ENCODE data around the gene ZBTB16.

Gene ZBTB16

GRCh38 chr11:114129142-114129541, 69.6 kb downstream of the ZBTB16 start:
- ChIA-PET CTCF (no interaction called here), POLR2A (no interaction called here)
- TF ChIP-seq ZNF384 (IDR thresholded peaks at IDR 0.05), result no peak
- no peak for TF ChIP-seq FOXK2 (IDR thresholded peaks at IDR 0.05)
- TF ChIP-seq BHLHE40 (IDR thresholded peaks at IDR 0.05; ENCODE audit: borderline replicate concordance), result no peak
- no peak for TF ChIP-seq FOXA1 (IDR thresholded peaks at IDR 0.05)
- no peak for TF ChIP-seq PKNOX1 (IDR thresholded peaks at IDR 0.05)
- TF ChIP-seq TARDBP (IDR thresholded peaks at IDR 0.05), result no peak
- no peak for TF ChIP-seq SP1 (IDR thresholded peaks at IDR 0.05)
- no peak for TF ChIP-seq NFRKB (IDR thresholded peaks at IDR 0.05)
- no peak for TF ChIP-seq ARNT (IDR thresholded peaks at IDR 0.05)
- no peak for TF ChIP-seq HDGF (IDR thresholded peaks at IDR 0.05; ENCODE audit: borderline replicate concordance)
- TF ChIP-seq ELF4 (IDR thresholded peaks at IDR 0.05), result no peak
- TF ChIP-seq FOXM1 (IDR thresholded peaks at IDR 0.05; ENCODE audit: borderline replicate concordance), result no peak
- TF ChIP-seq CTBP1 (IDR thresholded peaks at IDR 0.05; ENCODE audit: borderline replicate concordance), result no peak
- TF ChIP-seq L3MBTL2 (conservative IDR thresholded peaks at IDR 0.05), result no peak
- TF ChIP-seq LEF1 (IDR thresholded peaks at IDR 0.05; ENCODE audit: borderline replicate concordance), result no peak
- TF ChIP-seq SUZ12 (IDR thresholded peaks at IDR 0.05), result no peak
- DNase-seq (ENCODE audit: extremely low spot score), result no peak

GRCh38 chr11:114129699-114130098, 70.2 kb downstream of the ZBTB16 start:
- ChIA-PET POLR2A (no interaction called here), CTCF (no interaction called here)
- DNase-seq (ENCODE audit: extremely low spot score), result no peak
- TF ChIP-seq CTBP1 (IDR thresholded peaks at IDR 0.05; ENCODE audit: borderline replicate concordance), result no peak
- no peak for TF ChIP-seq NFRKB (IDR thresholded peaks at IDR 0.05)

- ChIA-PET POLR2A (no interaction called here), CTCF (no interaction called here)
- no peak for TF ChIP-seq HDGF (IDR thresholded peaks at IDR 0.05; ENCODE audit: borderline replicate concordance)
- TF ChIP-seq LEF1 (IDR thresholded peaks at IDR 0.05; ENCODE audit: borderline replicate concordance), result no peak
- no peak for TF ChIP-seq FOXA1 (IDR thresholded peaks at IDR 0.05)
- no peak for TF ChIP-seq TARDBP (IDR thresholded peaks at IDR 0.05)
- TF ChIP-seq PKNOX1 (IDR thresholded peaks at IDR 0.05), result no peak
- no peak for DNase-seq (ENCODE audit: extremely low spot score)
Observed at GRCh38 chr11:114130115-114130576, 70.6 kb downstream of the ZBTB16 start.

GRCh38 chr11:114130629-114131277, 71.2 kb downstream of the ZBTB16 start:
- POLR2A ChIA-PET, result no interaction called here
- CTCF ChIA-PET, result no interaction called here
- TF ChIP-seq FOXK2 (IDR thresholded peaks at IDR 0.05) (no peak), TARDBP (IDR thresholded peaks at IDR 0.05) (no peak), SUZ12 (IDR thresholded peaks at IDR 0.05) (no peak), SP1 (IDR thresholded peaks at IDR 0.05) (no peak), ARNT (IDR thresholded peaks at IDR 0.05) (no peak), PKNOX1 (IDR thresholded peaks at IDR 0.05) (no peak), HDGF (IDR thresholded peaks at IDR 0.05; ENCODE audit: borderline replicate concordance) (no peak), CTBP1 (IDR thresholded peaks at IDR 0.05; ENCODE audit: borderline replicate concordance) (no peak), BHLHE40 (IDR thresholded peaks at IDR 0.05; ENCODE audit: borderline replicate concordance) (no peak), ZNF384 (IDR thresholded peaks at IDR 0.05) (no peak), FOXA1 (IDR thresholded peaks at IDR 0.05) (no peak), FOXM1 (IDR thresholded peaks at IDR 0.05; ENCODE audit: borderline replicate concordance) (no peak), LEF1 (IDR thresholded peaks at IDR 0.05; ENCODE audit: borderline replicate concordance) (no peak), L3MBTL2 (conservative IDR thresholded peaks at IDR 0.05) (no peak), NFRKB (IDR thresholded peaks at IDR 0.05) (no peak)
- DNase-seq (ENCODE audit: extremely low spot score), result no peak

DNA sequence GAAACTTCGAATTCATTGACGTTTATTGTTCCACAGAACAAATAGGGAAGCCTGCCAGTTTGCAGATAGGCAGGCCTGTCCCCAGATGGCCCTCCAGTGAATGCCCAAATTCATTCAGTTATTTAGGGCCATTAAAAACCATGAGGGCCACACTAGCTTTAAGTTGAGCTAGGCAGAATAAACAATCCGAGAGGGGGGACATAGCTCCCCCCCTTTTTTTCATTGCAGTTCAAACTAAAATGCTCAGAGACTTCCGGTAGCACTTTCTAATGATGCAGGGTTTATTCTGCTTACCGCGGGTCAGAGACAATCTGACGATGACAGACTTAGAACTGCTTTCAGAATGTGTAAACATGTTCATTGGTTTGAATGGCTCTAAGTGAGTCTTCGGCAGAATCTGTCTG, 72.0 kb downstream of the ZBTB16 start:
- CTCF ChIA-PET, result no interaction called here
- POLR2A ChIA-PET, result no interaction called here
- TF ChIP-seq LEF1 (IDR thresholded peaks at IDR 0.05; ENCODE audit: borderline replicate concordance) (no peak), FOXA1 (IDR thresholded peaks at IDR 0.05) (no peak), ARNT (IDR thresholded peaks at IDR 0.05) (no peak), FOXK2 (IDR thresholded peaks at IDR 0.05) (no peak), L3MBTL2 (conservative IDR thresholded peaks at IDR 0.05) (no peak), HDGF (IDR thresholded peaks at IDR 0.05; ENCODE audit: borderline replicate concordance) (no peak), NFRKB (IDR thresholded peaks at IDR 0.05) (no peak), TARDBP (IDR thresholded peaks at IDR 0.05) (no peak), SP1 (IDR thresholded peaks at IDR 0.05) (no peak), ZNF384 (IDR thresholded peaks at IDR 0.05) (no peak), CTBP1 (IDR thresholded peaks at IDR 0.05; ENCODE audit: borderline replicate concordance) (no peak), PKNOX1 (IDR thresholded peaks at IDR 0.05) (no peak)
- no peak for DNase-seq (ENCODE audit: extremely low spot score)

DNA sequence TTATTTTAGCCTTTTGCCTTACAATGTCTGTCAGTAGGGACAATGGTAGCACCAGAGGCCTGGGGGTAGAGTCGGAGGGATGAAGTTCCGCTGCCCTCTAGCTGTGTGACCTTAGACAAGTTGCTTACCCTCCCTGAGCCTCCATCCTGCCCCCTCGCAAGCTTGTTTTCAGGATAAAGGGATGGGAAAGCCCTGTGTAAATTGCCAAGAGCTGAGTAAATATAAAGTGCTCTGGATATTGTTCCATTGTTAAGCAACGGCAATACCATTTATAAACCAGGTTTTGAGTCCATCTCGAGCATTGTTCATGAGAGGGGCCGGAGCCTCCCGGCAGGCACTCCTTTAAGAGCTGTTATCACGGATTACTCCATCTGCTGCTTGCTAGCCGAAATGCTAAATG, 72.9 kb downstream of the ZBTB16 start:
- TF ChIP-seq FOXK2 (IDR thresholded peaks at IDR 0.05), result no peak
- TF ChIP-seq LEF1 (IDR thresholded peaks at IDR 0.05; ENCODE audit: borderline replicate concordance), result no peak
- TF ChIP-seq ELF4 (IDR thresholded peaks at IDR 0.05), result no peak
- TF ChIP-seq NFRKB (IDR thresholded peaks at IDR 0.05), result no peak
- no peak for TF ChIP-seq FOXA1 (IDR thresholded peaks at IDR 0.05)
- no peak for TF ChIP-seq BHLHE40 (IDR thresholded peaks at IDR 0.05; ENCODE audit: borderline replicate concordance)
- no peak for TF ChIP-seq PKNOX1 (IDR thresholded peaks at IDR 0.05)
- no peak for TF ChIP-seq SUZ12 (IDR thresholded peaks at IDR 0.05)
- TF ChIP-seq FOXM1 (IDR thresholded peaks at IDR 0.05; ENCODE audit: borderline replicate concordance), result no peak
- TF ChIP-seq ZNF384 (IDR thresholded peaks at IDR 0.05), result no peak
- no peak for TF ChIP-seq TARDBP (IDR thresholded peaks at IDR 0.05)
- no peak for TF ChIP-seq ARNT (IDR thresholded peaks at IDR 0.05)
- TF ChIP-seq HDGF (IDR thresholded peaks at IDR 0.05; ENCODE audit: borderline replicate concordance), result no peak
- TF ChIP-seq SP1 (IDR thresholded peaks at IDR 0.05), result no peak
- CTCF ChIA-PET, result no interaction called here

More for the DNA sequence above, 72.9 kb downstream of the ZBTB16 start:
- DNase-seq (ENCODE audit: extremely low spot score), result no peak
- POLR2A ChIA-PET, result no interaction called here

Measured in HEK293T (cell line).